NCI-H1930 (cell line): Measurements from ENCODE around the gene LRMDA.

Source experiments
- DNase-seq, 2 experiments: peaks; one replicate each; lab custom pipeline; 2025; lab: John Stamatoyannopoulos, UW

Gene LRMDA

GRCh38 chr10:76209135-76209534, 777.7 kb downstream of the LRMDA start:
- no peak for DNase-seq

- no peak for DNase-seq
These were observed 778.8 kb downstream of the LRMDA start for GRCh38 chr10:76210211-76210610.

- DNase-seq, result no peak
These were observed 780.3 kb downstream of the LRMDA start for GRCh38 chr10:76211691-76212090.

GRCh38 chr10:76213876-76214275, 782.5 kb downstream of the LRMDA start:
- no peak for DNase-seq

GRCh38 chr10:76218035-76218434, 786.6 kb downstream of the LRMDA start:
- no peak for DNase-seq

- no peak for DNase-seq
These were observed 797.9 kb downstream of the LRMDA start for GRCh38 chr10:76229341-76229740.

- DNase-seq, result no peak
These were observed 799.5 kb downstream of the LRMDA start for GRCh38 chr10:76230921-76231285.

- DNase-seq, result no peak
These were observed 800.0 kb downstream of the LRMDA start for GRCh38 chr10:76231286-76231934.

- no peak for DNase-seq
These were observed 803.2 kb downstream of the LRMDA start for GRCh38 chr10:76234499-76235226.

GRCh38 chr10:76236356-76236755, 804.9 kb downstream of the LRMDA start:
- no peak for DNase-seq

GRCh38 chr10:76242956-76243355, 811.5 kb downstream of the LRMDA start:
- no peak for DNase-seq

GRCh38 chr10:76244061-76244686, 812.8 kb downstream of the LRMDA start:
- no peak for DNase-seq

GRCh38 chr10:76245951-76246495, 814.6 kb downstream of the LRMDA start:
- no peak for DNase-seq

- no peak for DNase-seq
These were observed 817.3 kb downstream of the LRMDA start for GRCh38 chr10:76248649-76249200.

- no peak for DNase-seq
These were observed 820.6 kb downstream of the LRMDA start for GRCh38 chr10:76251841-76252671.

- DNase-seq, result no peak
These were observed 821.3 kb downstream of the LRMDA start for GRCh38 chr10:76252733-76253132.

- DNase-seq, result no peak
These were observed 823.8 kb downstream of the LRMDA start for GRCh38 chr10:76255241-76255640.

GRCh38 chr10:76257816-76258215, 826.4 kb downstream of the LRMDA start:
- DNase-seq, result no peak

- no peak for DNase-seq
These were observed 834.2 kb downstream of the LRMDA start for GRCh38 chr10:76265441-76266113.

GRCh38 chr10:76268530-76268929, 837.1 kb downstream of the LRMDA start:
- no peak for DNase-seq

- DNase-seq, result no peak
These were observed 837.5 kb downstream of the LRMDA start for GRCh38 chr10:76268954-76269353.
